ENCODE measurements around the gene KCTD11. TPM values are rescaled to one million over a fixed set of nuclear protein-coding genes. Genes with fewer than 3 reads are reported as not detected.
A peak's percentile ranks its signal among the peaks of the same experiment; 100 is the strongest.

KCTD11 gene
- total RNA-seq, 2 experiments from 2014 or later: 6.0 to 8.6 TPM

- no peaks in the 10 kb centered on the region for H3K36me3 ChIP-seq (ENCODE audit: insufficient read depth, low read length)
- DNase-seq (ENCODE audit: low spot score): no peak
- TF ChIP-seq CTCF (conservative IDR thresholded peaks at IDR 0.05; ENCODE audit: low read length) (no peak), EZH2phosphoT487 (IDR thresholded peaks at IDR 0.05; ENCODE audit: borderline replicate concordance, low read depth, low read length) (no peak)
- no peaks in the 10 kb centered on the region for H4K20me1 ChIP-seq (ENCODE audit: insufficient read depth, low read length)
- H3K4me3 ChIP-seq (ENCODE audit: low read depth, low read length, poor library complexity, severe bottlenecking): no peak overlapping the region
- H3K27ac ChIP-seq (ENCODE audit: low read depth, low read length, poor library complexity, severe bottlenecking): no peak overlapping the region
- peaks cover 11% of the 10 kb centered on the region for H3K4me1 ChIP-seq (ENCODE audit: insufficient read depth, low read length, poor library complexity, severe bottlenecking)
- no peaks in the 10 kb centered on the region for H3K79me2 ChIP-seq (ENCODE audit: insufficient read depth, low read depth, low read length)
- H3K9me3 ChIP-seq (ENCODE audit: low read length): 0 out of 2 replicates have a peak, but pooled peaks cover 6% of the 10 kb centered on the region
- no peak overlapping the region for H3K4me2 ChIP-seq (ENCODE audit: low read length)
- no TSS peak for BruUV-seq (replicated peaks)
- H2AFZ ChIP-seq (ENCODE audit: low read length): no peak overlapping the region
- H3K9me2 ChIP-seq (ENCODE audit: insufficient read depth, low read length): no peaks in the 10 kb centered on the region
- POLR2A ChIA-PET: interaction anchor here (0.7 kb wide), 1 partner anchor 92 kb away, joined by 3 read pairs; no protein-coding TSS in a partner anchor
- CTCF ChIA-PET (ENCODE audit: unreplicated experiment): no interaction called here
- intact Hi-C loops (cut with micrococcal nuclease; ENCODE audit: unreplicated experiment): no loop called here
These were observed 30.9 kb downstream of the KCTD11 start for GRCh38 chr17:7382901-7383300.

- ChIA-PET CTCF (ENCODE audit: unreplicated experiment) (no interaction called here), POLR2A (no interaction called here)
- Histone ChIP-seq H4K20me1 (ENCODE audit: insufficient read depth, low read length) (no peaks in the 10 kb centered on the region), H3K36me3 (ENCODE audit: insufficient read depth, low read length) (no peaks in the 10 kb centered on the region), H3K4me2 (ENCODE audit: low read length) (peak overlapping the region; percentile 72), H3K4me1 (ENCODE audit: insufficient read depth, low read length, poor library complexity, severe bottlenecking) (peaks cover 11% of the 10 kb centered on the region), H3K9me3 (ENCODE audit: low read length) (0 out of 2 replicates have a peak, but pooled peaks cover 6% of the 10 kb centered on the region), H3K79me2 (ENCODE audit: insufficient read depth, low read depth, low read length) (no peaks in the 10 kb centered on the region), H2AFZ (ENCODE audit: low read length) (no peak overlapping the region), H3K9me2 (ENCODE audit: insufficient read depth, low read length) (no peaks in the 10 kb centered on the region), H3K27ac (ENCODE audit: low read depth, low read length, poor library complexity, severe bottlenecking) (no peak overlapping the region), H3K4me3 (ENCODE audit: low read depth, low read length, poor library complexity, severe bottlenecking) (peak overlapping the region; percentile 64)
- no TSS peak for BruUV-seq (replicated peaks)
- no peak for TF ChIP-seq EZH2phosphoT487 (IDR thresholded peaks at IDR 0.05; ENCODE audit: borderline replicate concordance, low read depth, low read length)
- intact Hi-C loops (cut with micrococcal nuclease; ENCODE audit: unreplicated experiment): no loop called here
- DNase-seq (ENCODE audit: low spot score): no peak
These were observed 31.4 kb downstream of the KCTD11 start for GRCh38 chr17:7383371-7383741.

- Histone ChIP-seq H3K79me2 (ENCODE audit: insufficient read depth, low read depth, low read length) (no peaks in the 10 kb centered on the region), H3K4me2 (ENCODE audit: low read length) (peak overlapping the region; percentile 72), H3K4me1 (ENCODE audit: insufficient read depth, low read length, poor library complexity, severe bottlenecking) (peaks cover 11% of the 10 kb centered on the region), H3K9me2 (ENCODE audit: insufficient read depth, low read length) (no peaks in the 10 kb centered on the region), H2AFZ (ENCODE audit: low read length) (peak overlapping the region; percentile 61; the same call in 1 of the 2 replicates), H3K36me3 (ENCODE audit: insufficient read depth, low read length) (no peaks in the 10 kb centered on the region), H3K9me3 (ENCODE audit: low read length) (0 out of 2 replicates have a peak, but pooled peaks cover 6% of the 10 kb centered on the region), H4K20me1 (ENCODE audit: insufficient read depth, low read length) (no peaks in the 10 kb centered on the region), H3K27ac (ENCODE audit: low read depth, low read length, poor library complexity, severe bottlenecking) (no peak overlapping the region), H3K4me3 (ENCODE audit: low read depth, low read length, poor library complexity, severe bottlenecking) (peak overlapping the region; percentile 64)
- peak; percentile 72 for DNase-seq (ENCODE audit: low spot score)
- no peak for TF ChIP-seq EZH2phosphoT487 (IDR thresholded peaks at IDR 0.05; ENCODE audit: borderline replicate concordance, low read depth, low read length)
- TF ChIP-seq CTCF (conservative IDR thresholded peaks at IDR 0.05; ENCODE audit: low read length): no peak
- POLR2A ChIA-PET: interaction anchor here (0.6 to 1.0 kb wide), 3 partner anchors 10 to 54 kb away, joined by 3 read pairs; partner anchors contain the start of gene PLSCR3
- intact Hi-C loops (cut with micrococcal nuclease; ENCODE audit: unreplicated experiment): loop anchor here (2.0 kb wide), 1 partner anchor 23 kb away; no protein-coding TSS in a partner anchor
- BruUV-seq (replicated peaks): no TSS peak
- CTCF ChIA-PET (ENCODE audit: unreplicated experiment): no interaction called here
These were observed 32.0 kb downstream of the KCTD11 start for GRCh38 chr17:7383742-7384488.
